NCI-H1694 (cell line): ENCODE measurements around the gene ZNF592.
"Not testable (repeated sequence)": the region's sequence is repeated elsewhere in the genome, so short reads cannot be mapped to it uniquely, and the experiment has no call there.

ENCODE experiments used
- DNase-seq: peaks from one replicate; lab custom pipeline; 2025; lab: John Stamatoyannopoulos, UW

ZNF592 gene

GRCh38 chr15:84749111-84749991 lies 959 bp downstream of the ZNF592 start:
- no peak for DNase-seq

GRCh38 chr15:84750583-84751092 lies 2.2 kb downstream of the ZNF592 start:
- DNase-seq: no peak

GRCh38 chr15:84751721-84752120 lies 3.3 kb downstream of the ZNF592 start:
- not testable (repeated sequence) for DNase-seq

GRCh38 chr15:84752195-84752594 lies 3.8 kb downstream of the ZNF592 start:
- DNase-seq: no peak

GRCh38 chr15:84752700-84753099 lies 4.3 kb downstream of the ZNF592 start:
- no peak for DNase-seq

GRCh38 chr15:84754889-84755288 lies 6.5 kb downstream of the ZNF592 start:
- DNase-seq: not testable (repeated sequence)

- DNase-seq: no peak
Measured at GRCh38 chr15:84755736-84756527, 7.5 kb downstream of the ZNF592 start.

- no peak for DNase-seq
Measured at GRCh38 chr15:84759018-84759417, 10.6 kb downstream of the ZNF592 start.

GRCh38 chr15:84760219-84760618 lies 11.8 kb downstream of the ZNF592 start:
- DNase-seq: no peak

- DNase-seq: no peak
Measured at GRCh38 chr15:84761607-84762131, 13.3 kb downstream of the ZNF592 start.

GRCh38 chr15:84762840-84763572 lies 14.6 kb downstream of the ZNF592 start:
- no peak for DNase-seq

- no peak for DNase-seq
Measured at GRCh38 chr15:84764585-84764984, 16.2 kb downstream of the ZNF592 start.

GRCh38 chr15:84764989-84765388 lies 16.6 kb downstream of the ZNF592 start:
- DNase-seq: no peak

- DNase-seq: no peak
Measured at GRCh38 chr15:84765675-84766074, 17.3 kb downstream of the ZNF592 start.

GRCh38 chr15:84766461-84767035 lies 18.2 kb downstream of the ZNF592 start:
- no peak for DNase-seq

GRCh38 chr15:84772031-84772430 lies 23.6 kb downstream of the ZNF592 start:
- DNase-seq: no peak

GRCh38 chr15:84772467-84772866 lies 24.1 kb downstream of the ZNF592 start:
- DNase-seq: no peak

- DNase-seq: no peak
Measured at GRCh38 chr15:84773716-84774115, 25.3 kb downstream of the ZNF592 start.

GRCh38 chr15:84775867-84776449 lies 27.6 kb downstream of the ZNF592 start:
- no peak for DNase-seq

- no peak for DNase-seq
Measured at GRCh38 chr15:84778194-84778593, 29.8 kb downstream of the ZNF592 start.

- no peak for DNase-seq
Measured at GRCh38 chr15:84780492-84780891, 32.1 kb downstream of the ZNF592 start.
